K562 (cell line): Measurements from ENCODE around the gene MOB4. TPM values are rescaled to one million over a fixed set of nuclear protein-coding genes. Genes with fewer than 3 reads are reported as not detected.

Source experiments
- ELF2 ChIP-seq: fragments of 250-450 bp; sonication (Bioruptor Pico); IDR thresholded peaks from 2 replicates; pipeline ENCODE4 v1.5.0; 2021; ENCODE audit warnings: mild to moderate bottlenecking
- ETS2 ChIP-seq: IDR thresholded peaks from 2 replicates; pipeline ENCODE4 v1.6.1; 2016; ENCODE audit warnings: borderline replicate concordance, missing genetic modification characterization, mild to moderate bottlenecking, moderate library complexity, missing compliant biosample characterization; ENCODE audit not compliant: poor library complexity, severe bottlenecking
- FOXJ2 ChIP-seq: fragments of 200-800 bp; sonication (Bioruptor generic); IDR thresholded peaks from 2 replicates; pipeline ENCODE4 v1.6.1; 2016; ENCODE audit warnings: missing genetic modification characterization, missing compliant biosample characterization
- GABPB2 ChIP-seq: fragments of 250-450 bp; sonication (Bioruptor Pico); conservative IDR thresholded peaks from 2 replicates; pipeline ENCODE4 v1.5.1; 2021; ENCODE audit warnings: mild to moderate bottlenecking
- HMGXB4 ChIP-seq: sonication (generic); formaldehyde crosslinking; IDR thresholded peaks from 2 replicates; pipeline ENCODE4 v1.8.1; 2023; ENCODE audit warnings: mild to moderate bottlenecking, missing genetic modification reagents
- JUNB ChIP-seq: fragments of 450-650 bp; formaldehyde crosslinking; conservative IDR thresholded peaks from 2 replicates; pipeline ENCODE4 v1.4.0; 2020; ENCODE audit warnings: mild to moderate bottlenecking
- RBM15 ChIP-seq: fragments of 200-400 bp; formaldehyde crosslinking; IDR thresholded peaks from 2 replicates; pipeline ENCODE4 v1.6.1; 2018; ENCODE audit warnings: mild to moderate bottlenecking, low read length, moderate library complexity; ENCODE audit not compliant: insufficient read depth
- RFX7 ChIP-seq: fragments of 250-450 bp; sonication (Bioruptor Pico); IDR thresholded peaks from 2 replicates; pipeline ENCODE4 v1.5.1; 2021; ENCODE audit warnings: mild to moderate bottlenecking
- RUNX1 ChIP-seq: sonication (generic); IDR thresholded peaks from 2 replicates; pipeline ENCODE4 v1.6.1; 2016; ENCODE audit warnings: antibody characterized with exemption, low read depth
- polyA plus RNA-seq, 8 experiments: library from polyadenylated mRNA; depleted of rRNA in 4 of 8; stranded (reverse) in 5 of 8; unstranded in 3 of 8; fragments of >200 nt; fragmentation: Nextera tagmentation in 2 of 8; fragmentation: Illumina TruSeq in 1 of 8; extraction: Ambion mirVana in 2 of 8; extraction: Trizol in 1 of 8; gene quantifications; 2 replicates each; pipeline versions ENCODE4 v1.2.1 to v1.2.3, GENCODE V29; 2011 to 2014; ENCODE audit warnings: inconsistent platforms in 1 of 8, missing spikeins in 1 of 8
- total RNA-seq, 7 experiments: library from RNA; depleted of rRNA in 6 of 7; stranded (reverse); fragments of >200 nt in 6 of 7; fragmentation: Illumina TruSeq in 2 of 7; extraction: Trizol in 2 of 7; gene quantifications; 2 replicates each; pipeline versions ENCODE4 v1.2.1 to v1.2.3, GENCODE V29; 2011 to 2021; ENCODE audit warnings: low replicate concordance in 1 of 7
- TF ChIP-seq, protein P1 (sequence below): fragments of 250-450 bp; sonication (Bioruptor Pico); IDR thresholded peaks from 2 replicates; pipeline ENCODE4 v1.8.0; 2021; ENCODE audit warnings: mild to moderate bottlenecking, moderate library complexity
- TF ChIP-seq, protein P2 (sequence below), 3 experiments: fragments of 200-800 bp in 1 of 3; fragments of 250-450 bp in 1 of 3; fragments of 450-650 bp in 1 of 3; sonication (Bioruptor Pico) in 1 of 3; sonication (Bioruptor generic) in 1 of 3; formaldehyde crosslinking in 1 of 3; IDR thresholded peaks; 2 replicates each; pipeline versions ENCODE4 v1.6.1 to v1.8.0; 2016 to 2022; ENCODE audit warnings: mild to moderate bottlenecking in 2 of 3, missing genetic modification characterization in 2 of 3, missing compliant biosample characterization in 1 of 3, moderate library complexity in 1 of 3
- TF ChIP-seq, protein P3 (sequence below): fragments of 450-650 bp; IDR thresholded peaks from 2 replicates; pipeline ENCODE4 v1.6.1; 2018; ENCODE audit warnings: mild to moderate bottlenecking, low read depth; ENCODE audit not compliant: partially characterized antibody
- TF ChIP-seq, protein P4 (sequence below): fragments of 450-650 bp; IDR thresholded peaks from 2 replicates; pipeline ENCODE4 v1.6.1; 2018; ENCODE audit not compliant: partially characterized antibody

Gene MOB4
- total and polyA plus RNA-seq, 9 of the 15 experiments (the other 6 are each of a cell fraction or from before 2014, with no cell fraction given), result 13.5 to 30.8 (median 22.2) TPM

DNA sequence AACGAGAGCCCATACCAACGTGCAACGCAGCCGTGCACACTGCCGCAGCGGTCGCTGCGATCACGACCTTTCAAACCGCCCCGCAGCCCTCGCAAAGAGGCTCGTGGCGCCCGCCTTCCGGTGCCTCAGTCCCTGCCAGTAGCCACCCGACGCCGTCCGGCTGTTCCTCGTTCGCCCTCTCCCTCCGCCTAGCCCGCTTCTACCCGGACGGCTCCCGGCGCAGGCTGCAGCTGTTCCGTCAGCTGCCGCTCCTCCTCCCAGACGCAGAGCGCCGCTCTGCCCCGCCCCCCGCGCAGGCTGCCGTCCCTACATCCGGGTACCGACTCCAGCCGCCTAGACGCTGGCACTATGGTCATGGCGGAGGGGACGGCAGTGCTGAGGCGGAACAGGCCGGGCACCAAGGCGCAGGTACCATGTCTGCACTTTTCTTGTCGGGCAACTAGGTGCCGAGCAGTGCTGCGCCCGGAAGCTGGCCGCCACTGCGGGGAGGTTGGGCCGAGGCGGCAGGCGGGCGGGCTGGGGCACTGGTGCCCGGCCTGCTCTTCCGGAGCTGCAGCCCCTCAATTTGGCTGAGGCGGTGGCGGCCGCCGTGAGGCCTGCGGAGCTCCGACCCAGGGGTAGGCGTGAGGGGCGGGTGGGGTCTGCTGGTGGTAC lies at the start of gene MOB4 (continued):
- TF ChIP-seq, protein P1, sequence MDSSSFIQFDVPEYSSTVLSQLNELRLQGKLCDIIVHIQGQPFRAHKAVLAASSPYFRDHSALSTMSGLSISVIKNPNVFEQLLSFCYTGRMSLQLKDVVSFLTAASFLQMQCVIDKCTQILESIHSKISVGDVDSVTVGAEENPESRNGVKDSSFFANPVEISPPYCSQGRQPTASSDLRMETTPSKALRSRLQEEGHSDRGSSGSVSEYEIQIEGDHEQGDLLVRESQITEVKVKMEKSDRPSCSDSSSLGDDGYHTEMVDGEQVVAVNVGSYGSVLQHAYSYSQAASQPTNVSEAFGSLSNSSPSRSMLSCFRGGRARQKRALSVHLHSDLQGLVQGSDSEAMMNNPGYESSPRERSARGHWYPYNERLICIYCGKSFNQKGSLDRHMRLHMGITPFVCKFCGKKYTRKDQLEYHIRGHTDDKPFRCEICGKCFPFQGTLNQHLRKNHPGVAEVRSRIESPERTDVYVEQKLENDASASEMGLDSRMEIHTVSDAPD, result no peak
- TF ChIP-seq HMGXB4 (CRISPR knock-in tag) (peak; percentile 46; the same call in 1 of the 2 replicates), ELF2 (CRISPR knock-in tag) (peak; percentile 80), RFX7 (CRISPR knock-in tag) (no peak), GABPB2 (CRISPR knock-in tag) (no peak), RBM15 (no peak), RUNX1 (no peak), ETS2 (no peak), FOXJ2 (tag) (0 out of 2 replicates have a peak, but pooled peaks have one; percentile 49), JUNB (CRISPR knock-in tag) (no peak)
- TF ChIP-seq, protein P2, sequence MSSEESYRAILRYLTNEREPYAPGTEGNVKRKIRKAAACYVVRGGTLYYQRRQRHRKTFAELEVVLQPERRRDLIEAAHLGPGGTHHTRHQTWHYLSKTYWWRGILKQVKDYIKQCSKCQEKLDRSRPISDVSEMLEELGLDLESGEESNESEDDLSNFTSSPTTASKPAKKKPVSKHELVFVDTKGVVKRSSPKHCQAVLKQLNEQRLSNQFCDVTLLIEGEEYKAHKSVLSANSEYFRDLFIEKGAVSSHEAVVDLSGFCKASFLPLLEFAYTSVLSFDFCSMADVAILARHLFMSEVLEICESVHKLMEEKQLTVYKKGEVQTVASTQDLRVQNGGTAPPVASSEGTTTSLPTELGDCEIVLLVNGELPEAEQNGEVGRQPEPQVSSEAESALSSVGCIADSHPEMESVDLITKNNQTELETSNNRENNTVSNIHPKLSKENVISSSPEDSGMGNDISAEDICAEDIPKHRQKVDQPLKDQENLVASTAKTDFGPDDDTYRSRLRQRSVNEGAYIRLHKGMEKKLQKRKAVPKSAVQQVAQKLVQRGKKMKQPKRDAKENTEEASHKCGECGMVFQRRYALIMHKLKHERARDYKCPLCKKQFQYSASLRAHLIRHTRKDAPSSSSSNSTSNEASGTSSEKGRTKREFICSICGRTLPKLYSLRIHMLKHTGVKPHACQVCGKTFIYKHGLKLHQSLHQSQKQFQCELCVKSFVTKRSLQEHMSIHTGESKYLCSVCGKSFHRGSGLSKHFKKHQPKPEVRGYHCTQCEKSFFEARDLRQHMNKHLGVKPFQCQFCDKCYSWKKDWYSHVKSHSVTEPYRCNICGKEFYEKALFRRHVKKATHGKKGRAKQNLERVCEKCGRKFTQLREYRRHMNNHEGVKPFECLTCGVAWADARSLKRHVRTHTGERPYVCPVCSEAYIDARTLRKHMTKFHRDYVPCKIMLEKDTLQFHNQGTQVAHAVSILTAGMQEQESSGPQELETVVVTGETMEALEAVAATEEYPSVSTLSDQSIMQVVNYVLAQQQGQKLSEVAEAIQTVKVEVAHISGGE (CRISPR knock-in tag; IDR thresholded peaks at IDR 0.05), result peak; percentile 88 to 96 (median 96)
- TF ChIP-seq, protein P3, sequence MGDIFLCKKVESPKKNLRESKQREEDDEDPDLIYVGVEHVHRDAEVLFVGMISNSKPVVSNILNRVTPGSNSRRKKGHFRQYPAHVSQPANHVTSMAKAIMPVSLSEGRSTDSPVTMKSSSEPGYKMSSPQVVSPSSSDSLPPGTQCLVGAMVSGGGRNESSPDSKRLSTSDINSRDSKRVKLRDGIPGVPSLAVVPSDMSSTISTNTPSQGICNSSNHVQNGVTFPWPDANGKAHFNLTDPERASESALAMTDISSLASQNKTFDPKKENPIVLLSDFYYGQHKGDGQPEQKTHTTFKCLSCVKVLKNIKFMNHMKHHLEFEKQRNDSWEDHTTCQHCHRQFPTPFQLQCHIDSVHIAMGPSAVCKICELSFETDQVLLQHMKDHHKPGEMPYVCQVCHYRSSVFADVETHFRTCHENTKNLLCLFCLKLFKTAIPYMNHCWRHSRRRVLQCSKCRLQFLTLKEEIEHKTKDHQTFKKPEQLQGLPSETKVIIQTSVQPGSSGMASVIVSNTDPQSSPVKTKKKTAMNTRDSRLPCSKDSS, result no peak
- TF ChIP-seq, protein P4, sequence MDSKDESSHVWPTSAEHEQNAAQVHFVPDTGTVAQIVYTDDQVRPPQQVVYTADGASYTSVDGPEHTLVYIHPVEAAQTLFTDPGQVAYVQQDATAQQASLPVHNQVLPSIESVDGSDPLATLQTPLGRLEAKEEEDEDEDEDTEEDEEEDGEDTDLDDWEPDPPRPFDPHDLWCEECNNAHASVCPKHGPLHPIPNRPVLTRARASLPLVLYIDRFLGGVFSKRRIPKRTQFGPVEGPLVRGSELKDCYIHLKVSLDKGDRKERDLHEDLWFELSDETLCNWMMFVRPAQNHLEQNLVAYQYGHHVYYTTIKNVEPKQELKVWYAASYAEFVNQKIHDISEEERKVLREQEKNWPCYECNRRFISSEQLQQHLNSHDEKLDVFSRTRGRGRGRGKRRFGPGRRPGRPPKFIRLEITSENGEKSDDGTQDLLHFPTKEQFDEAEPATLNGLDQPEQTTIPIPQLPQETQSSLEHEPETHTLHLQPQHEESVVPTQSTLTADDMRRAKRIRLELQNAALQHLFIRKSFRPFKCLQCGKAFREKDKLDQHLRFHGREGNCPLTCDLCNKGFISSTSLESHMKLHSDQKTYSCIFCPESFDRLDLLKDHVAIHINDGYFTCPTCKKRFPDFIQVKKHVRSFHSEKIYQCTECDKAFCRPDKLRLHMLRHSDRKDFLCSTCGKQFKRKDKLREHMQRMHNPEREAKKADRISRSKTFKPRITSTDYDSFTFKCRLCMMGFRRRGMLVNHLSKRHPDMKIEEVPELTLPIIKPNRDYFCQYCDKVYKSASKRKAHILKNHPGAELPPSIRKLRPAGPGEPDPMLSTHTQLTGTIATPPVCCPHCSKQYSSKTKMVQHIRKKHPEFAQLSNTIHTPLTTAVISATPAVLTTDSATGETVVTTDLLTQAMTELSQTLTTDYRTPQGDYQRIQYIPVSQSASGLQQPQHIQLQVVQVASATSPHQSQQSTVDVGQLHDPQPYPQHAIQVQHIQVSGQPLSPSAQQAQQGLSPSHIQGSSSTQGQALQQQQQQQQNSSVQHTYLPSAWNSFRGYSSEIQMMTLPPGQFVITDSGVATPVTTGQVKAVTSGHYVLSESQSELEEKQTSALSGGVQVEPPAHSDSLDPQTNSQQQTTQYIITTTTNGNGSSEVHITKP, result peak; percentile 79
